A549 (cell line): ENCODE data around the gene PXT1. TPM values are rescaled to one million over a fixed set of nuclear protein-coding genes. Genes with fewer than 3 reads are reported as not detected.

ENCODE experiments used
- ATAC-seq, 2 experiments: fragments of 200-7000 bp in 1 of 2; fragments of >200 bp in 1 of 2; cut with Nextera tagmentation in 1 of 2; cut with Tn5 transposase in 1 of 2; 3 replicates each; pipeline versions ENCODE4 v1.8.0 to v1.9.1; 2018 to 2020; ENCODE audit warnings: mild to moderate bottlenecking in 1 of 2, moderate library complexity in 1 of 2
- CTCF ChIA-PET: fragments of 300-600 bp; sonication (Branson Sonifier 250); formaldehyde crosslinking; extraction: SDS; loops from one replicate; lab custom pipeline; 2021; ENCODE audit warnings: antibody characterized with exemption, inconsistent platforms; lab: Yijun Ruan, JAX
- POLR2A ChIA-PET: fragments of 350-600 bp; formaldehyde crosslinking; extraction: SDS; loops from one replicate; lab custom pipeline; 2021; ENCODE audit warnings: antibody characterized with exemption, inconsistent platforms; lab: Yijun Ruan, JAX
- DNase-seq, 2 experiments: peaks; one replicate each; pipeline versions ENCODE4 v3.0.0 to v3.0.0-alpha.2; 2011 to 2016; ENCODE audit warnings: low read depth in 1 of 2, low spot score in 1 of 2
- FAIRE-seq: peaks from 2 replicates; lab custom pipeline; 2011; peaks lifted over from hg19 to GRCh38; lab: Jason Lieb, UNC
- H3K27ac ChIP-seq, 2 experiments: fragments of >200 bp; sonication (Bioruptor Twin); formaldehyde crosslinking; 3 replicates each; pipeline ENCODE4 v1.5.1; 2016 to 2017
- H3K4me1 ChIP-seq: fragments of >200 bp; sonication (Bioruptor Twin); formaldehyde crosslinking; 3 replicates; pipeline ENCODE4 v1.6.1; 2016
- H3K4me2 ChIP-seq: fragments of >200 bp; sonication (Bioruptor Twin); formaldehyde crosslinking; 3 replicates; pipeline ENCODE4 v1.6.1; 2016
- H3K4me3 ChIP-seq: fragments of >200 bp; sonication (Bioruptor Twin); formaldehyde crosslinking; 3 replicates; pipeline ENCODE4 v1.5.1; 2016
- H3K9me3 ChIP-seq: fragments of >200 bp; sonication (Bioruptor Twin); formaldehyde crosslinking; 3 replicates; pipeline ENCODE4 v1.6.1; 2016
- CEBPB ChIP-seq, 2 experiments: fragments of >200 bp in 1 of 2; sonication (Bioruptor Twin) in 1 of 2; formaldehyde crosslinking in 1 of 2; IDR thresholded peaks; 2 replicates each; pipeline ENCODE4 v1.6.1; 2012 to 2016
- CHD4 ChIP-seq: fragments of 200-600 bp; sonication (generic); IDR thresholded peaks from 2 replicates; pipeline ENCODE4 v1.6.1; 2016; ENCODE audit warnings: antibody characterized with exemption, mild to moderate bottlenecking, borderline replicate concordance
- EHF ChIP-seq: fragments of 250-450 bp; sonication (Bioruptor Pico); IDR thresholded peaks from 2 replicates; pipeline ENCODE4 v1.5.0; 2020; ENCODE audit warnings: mild to moderate bottlenecking
- EP300 ChIP-seq, 2 experiments: fragments of >200 bp; sonication (Bioruptor Twin); formaldehyde crosslinking; IDR thresholded peaks; 2 replicates in 1 of 2; 3 replicates in 1 of 2; pipeline ENCODE4 v1.6.1; 2016 to 2017
- GATA3 ChIP-seq: IDR thresholded peaks from 2 replicates; pipeline ENCODE4 v1.6.1; 2012; ENCODE audit warnings: borderline replicate concordance
- HDAC2 ChIP-seq: fragments of 200-600 bp; sonication (generic); IDR thresholded peaks from 2 replicates; pipeline ENCODE4 v1.6.1; 2016
- HOXB13 ChIP-seq: fragments of 250-450 bp; sonication (Bioruptor Pico); IDR thresholded peaks from 2 replicates; pipeline ENCODE4 v1.5.0; 2020; ENCODE audit warnings: low read depth, mild to moderate bottlenecking, moderate library complexity
- HOXB5 ChIP-seq: fragments of 250-450 bp; sonication (Bioruptor Pico); IDR thresholded peaks from 2 replicates; pipeline ENCODE4 v1.5.0; 2020; ENCODE audit warnings: mild to moderate bottlenecking, moderate library complexity
- KDM5A ChIP-seq: fragments of 200-600 bp; sonication (generic); IDR thresholded peaks from 2 replicates; pipeline ENCODE4 v1.6.1; 2016; ENCODE audit warnings: antibody characterized with exemption, mild to moderate bottlenecking
- MAFK ChIP-seq: fragments of 450-650 bp; IDR thresholded peaks from 2 replicates; pipeline ENCODE4 v1.6.1; 2014; ENCODE audit not compliant: partially characterized antibody
- MAZ ChIP-seq: fragments of 150-350 bp; IDR thresholded peaks from 2 replicates; pipeline ENCODE4 v1.6.1; 2014; ENCODE audit warnings: antibody characterized with exemption, low read depth, low read length, borderline replicate concordance
- NPAS2 ChIP-seq: fragments of 250-450 bp; sonication (Bioruptor Pico); IDR thresholded peaks from 2 replicates; pipeline ENCODE4 v1.8.0; 2022; ENCODE audit warnings: mild to moderate bottlenecking, moderate library complexity, borderline replicate concordance
- NR3C1 ChIP-seq: fragments of >200 bp; sonication (Bioruptor Twin); formaldehyde crosslinking; IDR thresholded peaks from 3 replicates; pipeline ENCODE4 v1.6.1; 2017
- POLR2A ChIP-seq: IDR thresholded peaks from 2 replicates; pipeline ENCODE4 v1.6.1; 2012; ENCODE audit warnings: mild to moderate bottlenecking, low read length
- RARB ChIP-seq: fragments of 250-450 bp; sonication (Bioruptor Pico); IDR thresholded peaks from 2 replicates; pipeline ENCODE4 v1.8.0; 2021; ENCODE audit warnings: mild to moderate bottlenecking, moderate library complexity
- RCOR1 ChIP-seq: fragments of 150-350 bp; IDR thresholded peaks from 2 replicates; pipeline ENCODE4 v1.6.1; 2014; ENCODE audit warnings: antibody characterized with exemption, low read length, low read depth
- RNF2 ChIP-seq: fragments of 200-600 bp; sonication (generic); IDR thresholded peaks from 2 replicates; pipeline ENCODE4 v1.6.1; 2016; ENCODE audit warnings: low read depth, mild to moderate bottlenecking, antibody characterized with exemption, moderate library complexity, borderline replicate concordance
- SMC3 ChIP-seq: fragments of >200 bp; sonication (Bioruptor Twin); formaldehyde crosslinking; IDR thresholded peaks from 3 replicates; pipeline ENCODE4 v1.6.1; 2018; ENCODE audit warnings: inconsistent platforms
- TFCP2L1 ChIP-seq: fragments of 250-450 bp; sonication (Bioruptor Pico); IDR thresholded peaks from 2 replicates; pipeline ENCODE4 v1.5.0; 2021; ENCODE audit warnings: mild to moderate bottlenecking
- TP53 ChIP-seq: fragments of 250-450 bp; sonication (Bioruptor Pico); IDR thresholded peaks from 2 replicates; pipeline ENCODE4 v1.5.0; 2021; ENCODE audit warnings: mild to moderate bottlenecking, moderate library complexity
- ZSCAN20 ChIP-seq: fragments of 250-450 bp; sonication (Bioruptor Pico); IDR thresholded peaks from 2 replicates; pipeline ENCODE4 v1.8.0; 2022; ENCODE audit warnings: mild to moderate bottlenecking, moderate library complexity
- WGBS: methylation state at CpG from one replicate; pipeline ENCODE4 v1.1.6; 2017; ENCODE audit errors: missing lambda C conversion rate; 5-methylcytosine and 5-hydroxymethylcytosine counted together
- polyA plus RNA-seq, 4 experiments: library from polyadenylated mRNA; depleted of rRNA in 3 of 4; stranded (reverse); fragments of >200 nt; fragmentation: RNase III in 1 of 4; extraction: RNeasy Plus Mini Kit Qiagen cat#74134 plus additional on column Dnase treatment in 1 of 4; gene quantifications; 2 replicates in 3 of 4; 3 replicates in 1 of 4; pipeline ENCODE4 v1.2.3, GENCODE V29; 2011 to 2017
- TF ChIP-seq, protein P1 (sequence below): fragments of >200 bp; sonication (Bioruptor Twin); formaldehyde crosslinking; IDR thresholded peaks from 3 replicates; pipeline ENCODE4 v1.5.1; 2016
- TF ChIP-seq, protein P2 (sequence below): fragments of 150-350 bp; IDR thresholded peaks from 2 replicates; pipeline ENCODE4 v1.6.1; 2014; ENCODE audit warnings: low read depth, mild to moderate bottlenecking, low read length
- TF ChIP-seq, protein P3 (sequence below): fragments of 250-450 bp; sonication (Bioruptor Pico); IDR thresholded peaks from 2 replicates; pipeline ENCODE4 v1.5.0; 2020; ENCODE audit warnings: low read depth, mild to moderate bottlenecking, moderate library complexity
- TF ChIP-seq, protein P4 (sequence below): fragments of 450-650 bp; IDR thresholded peaks from 2 replicates; pipeline ENCODE4 v1.6.1; 2014; ENCODE audit warnings: antibody characterized with exemption
- TF ChIP-seq, protein P5 (sequence below): fragments of >200 bp; sonication (Bioruptor Twin); formaldehyde crosslinking; IDR thresholded peaks from 3 replicates; pipeline ENCODE4 v1.6.1; 2016

The PXT1 gene
- polyA plus RNA-seq, 2 of the 4 experiments (the other 2 are of a cell fraction), result not detected

DNA sequence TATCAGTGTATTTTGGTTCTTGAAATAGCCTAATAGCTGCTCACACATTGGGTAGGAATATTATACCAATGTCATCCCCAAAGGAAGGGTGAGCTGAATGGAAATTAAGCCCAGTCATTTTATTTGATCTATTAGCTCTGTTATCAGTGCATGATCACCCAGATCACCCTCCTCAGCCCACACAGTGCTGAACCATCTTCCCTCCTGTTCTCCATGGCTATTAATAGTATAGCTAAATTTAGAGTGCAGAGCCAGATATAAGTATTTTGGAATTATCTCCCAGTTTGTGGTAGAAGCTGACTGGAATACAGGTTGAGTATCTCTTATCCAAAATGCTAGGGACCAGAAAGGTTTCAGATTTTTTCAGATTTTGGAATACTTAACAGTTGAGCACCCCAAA, 45.6 kb upstream of the PXT1 start:
- CTCF ChIA-PET, result interaction anchor here (1.0 to 1.2 kb wide), 2 partner anchors 9 to 15 kb away, joined by 3 read pairs; no protein-coding TSS in a partner anchor
- no peak overlapping the region for H3K27ac ChIP-seq
- 0 out of 3 replicates have a peak, but pooled peaks cover 2% of the 10 kb centered on the region for H3K4me1 ChIP-seq
- ATAC-seq, result no peak
- no peak for FAIRE-seq
- no peak for DNase-seq
- TF ChIP-seq HOXB5 (CRISPR knock-in tag) (no peak), CHD4 (no peak), ZSCAN20 (no peak), GATA3 (no peak), CEBPB (IDR thresholded peaks at IDR 0.05) (no peak), HDAC2 (no peak), POLR2A (no peak), MAFK (no peak), RNF2 (no peak), SMC3 (no peak), EP300 (IDR thresholded peaks at IDR 0.05) (no peak)
- TF ChIP-seq, protein P1, sequence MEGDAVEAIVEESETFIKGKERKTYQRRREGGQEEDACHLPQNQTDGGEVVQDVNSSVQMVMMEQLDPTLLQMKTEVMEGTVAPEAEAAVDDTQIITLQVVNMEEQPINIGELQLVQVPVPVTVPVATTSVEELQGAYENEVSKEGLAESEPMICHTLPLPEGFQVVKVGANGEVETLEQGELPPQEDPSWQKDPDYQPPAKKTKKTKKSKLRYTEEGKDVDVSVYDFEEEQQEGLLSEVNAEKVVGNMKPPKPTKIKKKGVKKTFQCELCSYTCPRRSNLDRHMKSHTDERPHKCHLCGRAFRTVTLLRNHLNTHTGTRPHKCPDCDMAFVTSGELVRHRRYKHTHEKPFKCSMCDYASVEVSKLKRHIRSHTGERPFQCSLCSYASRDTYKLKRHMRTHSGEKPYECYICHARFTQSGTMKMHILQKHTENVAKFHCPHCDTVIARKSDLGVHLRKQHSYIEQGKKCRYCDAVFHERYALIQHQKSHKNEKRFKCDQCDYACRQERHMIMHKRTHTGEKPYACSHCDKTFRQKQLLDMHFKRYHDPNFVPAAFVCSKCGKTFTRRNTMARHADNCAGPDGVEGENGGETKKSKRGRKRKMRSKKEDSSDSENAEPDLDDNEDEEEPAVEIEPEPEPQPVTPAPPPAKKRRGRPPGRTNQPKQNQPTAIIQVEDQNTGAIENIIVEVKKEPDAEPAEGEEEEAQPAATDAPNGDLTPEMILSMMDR, result no peak
- TF ChIP-seq, protein P2, sequence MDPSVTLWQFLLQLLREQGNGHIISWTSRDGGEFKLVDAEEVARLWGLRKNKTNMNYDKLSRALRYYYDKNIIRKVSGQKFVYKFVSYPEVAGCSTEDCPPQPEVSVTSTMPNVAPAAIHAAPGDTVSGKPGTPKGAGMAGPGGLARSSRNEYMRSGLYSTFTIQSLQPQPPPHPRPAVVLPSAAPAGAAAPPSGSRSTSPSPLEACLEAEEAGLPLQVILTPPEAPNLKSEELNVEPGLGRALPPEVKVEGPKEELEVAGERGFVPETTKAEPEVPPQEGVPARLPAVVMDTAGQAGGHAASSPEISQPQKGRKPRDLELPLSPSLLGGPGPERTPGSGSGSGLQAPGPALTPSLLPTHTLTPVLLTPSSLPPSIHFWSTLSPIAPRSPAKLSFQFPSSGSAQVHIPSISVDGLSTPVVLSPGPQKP, result no peak
- POLR2A ChIA-PET, result no interaction called here
- H3K4me3 ChIP-seq, result no peak overlapping the region
- H3K4me2 ChIP-seq, result no peak overlapping the region
- H3K9me3 ChIP-seq, result no peaks in the 10 kb centered on the region

DNA sequence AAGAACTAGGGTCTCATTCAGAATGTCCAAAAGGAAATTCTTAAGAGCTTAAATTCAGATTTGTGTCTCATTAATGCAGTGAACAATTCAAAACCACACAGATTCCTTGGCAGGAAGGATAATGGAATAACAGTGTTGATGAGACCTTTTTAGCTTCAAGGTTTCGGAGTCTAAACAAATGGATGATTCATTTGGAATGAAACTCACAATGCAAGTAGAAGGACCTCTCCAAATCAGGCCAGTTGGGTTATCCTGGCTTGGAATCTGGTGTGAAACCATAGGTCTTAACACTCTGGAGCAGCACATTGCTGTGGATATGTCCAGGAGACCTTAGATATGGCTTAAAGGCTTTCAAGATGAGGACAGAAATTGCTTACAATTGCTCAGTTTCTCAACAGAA, 45.0 kb upstream of the PXT1 start:
- FAIRE-seq, result no peak
- Histone ChIP-seq H3K27ac (no peak overlapping the region), H3K9me3 (no peaks in the 10 kb centered on the region), H3K4me3 (no peak overlapping the region), H3K4me2 (no peak overlapping the region), H3K4me1 (0 out of 3 replicates have a peak, but pooled peaks cover 2% of the 10 kb centered on the region)
- no peak for TF ChIP-seq MAFK
- no peak for ATAC-seq
- ChIA-PET CTCF (interaction anchor here (0.8 to 1.2 kb wide), 2 partner anchors 9 to 24 kb away, joined by 3 read pairs; no protein-coding TSS in a partner anchor), POLR2A (no interaction called here)
- 100% methylated on average over 1 of the region's 1 CpG for WGBS
- no peak for DNase-seq

DNA sequence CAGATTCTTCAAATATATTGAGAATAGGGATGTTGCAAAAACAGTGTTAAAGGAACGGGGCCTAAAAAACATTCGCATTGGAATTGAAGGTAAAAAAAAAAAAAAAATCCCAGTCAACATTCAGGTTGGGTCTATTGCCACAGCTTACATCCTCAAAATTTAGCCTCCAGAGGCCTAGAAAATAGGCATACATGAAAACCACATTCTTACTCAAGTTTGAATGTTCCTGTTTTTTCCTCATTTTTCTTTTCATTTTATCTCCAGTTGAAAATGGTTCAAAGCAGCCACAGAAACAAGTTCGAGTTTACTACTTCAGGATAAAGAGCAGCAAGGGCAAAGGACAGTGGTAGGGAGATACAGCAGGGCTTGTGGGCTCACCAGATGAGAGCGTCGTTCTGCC, 42.1 kb upstream of the PXT1 start:
- TF ChIP-seq TFCP2L1 (CRISPR knock-in tag) (no peak), RARB (no peak), KDM5A (no peak), MAZ (no peak), EP300 (IDR thresholded peaks at IDR 0.05) (no peak), MAFK (no peak), HOXB13 (CRISPR knock-in tag) (no peak), EHF (CRISPR knock-in tag) (no peak), RCOR1 (no peak), NR3C1 (no peak), ZSCAN20 (no peak), CEBPB (IDR thresholded peaks at IDR 0.05) (no peak), NPAS2 (no peak), TP53 (CRISPR knock-in tag) (no peak)
- TF ChIP-seq, protein P3, sequence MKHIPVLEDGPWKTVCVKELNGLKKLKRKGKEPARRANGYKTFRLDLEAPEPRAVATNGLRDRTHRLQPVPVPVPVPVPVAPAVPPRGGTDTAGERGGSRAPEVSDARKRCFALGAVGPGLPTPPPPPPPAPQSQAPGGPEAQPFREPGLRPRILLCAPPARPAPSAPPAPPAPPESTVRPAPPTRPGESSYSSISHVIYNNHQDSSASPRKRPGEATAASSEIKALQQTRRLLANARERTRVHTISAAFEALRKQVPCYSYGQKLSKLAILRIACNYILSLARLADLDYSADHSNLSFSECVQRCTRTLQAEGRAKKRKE (CRISPR knock-in tag), result no peak
- TF ChIP-seq, protein P4, sequence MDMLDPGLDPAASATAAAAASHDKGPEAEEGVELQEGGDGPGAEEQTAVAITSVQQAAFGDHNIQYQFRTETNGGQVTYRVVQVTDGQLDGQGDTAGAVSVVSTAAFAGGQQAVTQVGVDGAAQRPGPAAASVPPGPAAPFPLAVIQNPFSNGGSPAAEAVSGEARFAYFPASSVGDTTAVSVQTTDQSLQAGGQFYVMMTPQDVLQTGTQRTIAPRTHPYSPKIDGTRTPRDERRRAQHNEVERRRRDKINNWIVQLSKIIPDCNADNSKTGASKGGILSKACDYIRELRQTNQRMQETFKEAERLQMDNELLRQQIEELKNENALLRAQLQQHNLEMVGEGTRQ, result no peak
- TF ChIP-seq, protein P5, sequence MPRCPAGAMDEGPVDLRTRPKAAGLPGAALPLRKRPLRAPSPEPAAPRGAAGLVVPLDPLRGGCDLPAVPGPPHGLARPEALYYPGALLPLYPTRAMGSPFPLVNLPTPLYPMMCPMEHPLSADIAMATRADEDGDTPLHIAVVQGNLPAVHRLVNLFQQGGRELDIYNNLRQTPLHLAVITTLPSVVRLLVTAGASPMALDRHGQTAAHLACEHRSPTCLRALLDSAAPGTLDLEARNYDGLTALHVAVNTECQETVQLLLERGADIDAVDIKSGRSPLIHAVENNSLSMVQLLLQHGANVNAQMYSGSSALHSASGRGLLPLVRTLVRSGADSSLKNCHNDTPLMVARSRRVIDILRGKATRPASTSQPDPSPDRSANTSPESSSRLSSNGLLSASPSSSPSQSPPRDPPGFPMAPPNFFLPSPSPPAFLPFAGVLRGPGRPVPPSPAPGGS, result no peak
- TF ChIP-seq, protein P1, result no peak
- ChIA-PET CTCF (interaction anchor here (0.7 to 1.3 kb wide), 3 partner anchors 25 to 413 kb away, joined by 3 to 8 read pairs (median 3); no protein-coding TSS in a partner anchor), POLR2A (no interaction called here)
- ATAC-seq (no peak), DNase-seq (no peak), FAIRE-seq (no peak)
- Histone ChIP-seq H3K27ac (no peak overlapping the region), H3K4me1 (no peaks in the 10 kb centered on the region), H3K4me3 (no peak overlapping the region), H3K9me3 (no peaks in the 10 kb centered on the region), H3K4me2 (no peak overlapping the region)
- 90% methylated on average over 5 of the region's 5 CpGs for WGBS
